ENCODE data around the gene HDAC1. TPM values are rescaled to one million over a fixed set of nuclear protein-coding genes. Genes with fewer than 3 reads are reported as not detected.
A peak's percentile ranks its signal among the peaks of the same experiment; 100 is the strongest.

HDAC1 gene
- total and polyA plus RNA-seq, 2 of the 13 experiments (the other 11 are each of a cell fraction or from before 2014, with no cell fraction given): 93.5 to 189 TPM

- TF ChIP-seq, protein P1, sequence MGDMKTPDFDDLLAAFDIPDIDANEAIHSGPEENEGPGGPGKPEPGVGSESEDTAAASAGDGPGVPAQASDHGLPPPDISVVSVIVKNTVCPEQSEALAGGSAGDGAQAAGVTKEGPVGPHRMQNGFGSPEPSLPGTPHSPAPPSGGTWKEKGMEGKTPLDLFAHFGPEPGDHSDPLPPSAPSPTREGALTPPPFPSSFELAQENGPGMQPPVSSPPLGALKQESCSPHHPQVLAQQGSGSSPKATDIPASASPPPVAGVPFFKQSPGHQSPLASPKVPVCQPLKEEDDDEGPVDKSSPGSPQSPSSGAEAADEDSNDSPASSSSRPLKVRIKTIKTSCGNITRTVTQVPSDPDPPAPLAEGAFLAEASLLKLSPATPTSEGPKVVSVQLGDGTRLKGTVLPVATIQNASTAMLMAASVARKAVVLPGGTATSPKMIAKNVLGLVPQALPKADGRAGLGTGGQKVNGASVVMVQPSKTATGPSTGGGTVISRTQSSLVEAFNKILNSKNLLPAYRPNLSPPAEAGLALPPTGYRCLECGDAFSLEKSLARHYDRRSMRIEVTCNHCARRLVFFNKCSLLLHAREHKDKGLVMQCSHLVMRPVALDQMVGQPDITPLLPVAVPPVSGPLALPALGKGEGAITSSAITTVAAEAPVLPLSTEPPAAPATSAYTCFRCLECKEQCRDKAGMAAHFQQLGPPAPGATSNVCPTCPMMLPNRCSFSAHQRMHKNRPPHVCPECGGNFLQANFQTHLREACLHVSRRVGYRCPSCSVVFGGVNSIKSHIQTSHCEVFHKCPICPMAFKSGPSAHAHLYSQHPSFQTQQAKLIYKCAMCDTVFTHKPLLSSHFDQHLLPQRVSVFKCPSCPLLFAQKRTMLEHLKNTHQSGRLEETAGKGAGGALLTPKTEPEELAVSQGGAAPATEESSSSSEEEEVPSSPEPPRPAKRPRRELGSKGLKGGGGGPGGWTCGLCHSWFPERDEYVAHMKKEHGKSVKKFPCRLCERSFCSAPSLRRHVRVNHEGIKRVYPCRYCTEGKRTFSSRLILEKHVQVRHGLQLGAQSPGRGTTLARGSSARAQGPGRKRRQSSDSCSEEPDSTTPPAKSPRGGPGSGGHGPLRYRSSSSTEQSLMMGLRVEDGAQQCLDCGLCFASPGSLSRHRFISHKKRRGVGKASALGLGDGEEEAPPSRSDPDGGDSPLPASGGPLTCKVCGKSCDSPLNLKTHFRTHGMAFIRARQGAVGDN (CRISPR knock-in tag; IDR thresholded peaks at IDR 0.05): peak; percentile 40; the same call in 1 of the 2 replicates
- TF ChIP-seq ZNF781 (CRISPR knock-in tag; IDR thresholded peaks at IDR 0.05; ENCODE audit: borderline replicate concordance, not compliant biosample characterization) (peak; percentile 59), CERS6 (CRISPR knock-in tag; IDR thresholded peaks at IDR 0.05) (no peak), ZXDC (CRISPR knock-in tag; IDR thresholded peaks at IDR 0.05) (no peak), ZNF326 (CRISPR knock-in tag; IDR thresholded peaks at IDR 0.05; ENCODE audit: borderline replicate concordance) (no peak), BHLHE40 (IDR thresholded peaks at IDR 0.05; ENCODE audit: low read length) (no peak), ZNF614 (CRISPR knock-in tag; IDR thresholded peaks at IDR 0.05; ENCODE audit: borderline replicate concordance) (peak; percentile 57; the same call in 1 of the 2 replicates), ZNF850 (CRISPR knock-in tag; conservative IDR thresholded peaks at IDR 0.05) (no peak), SKI (IDR thresholded peaks at IDR 0.05; ENCODE audit: partially characterized antibody) (no peak), SALL2 (CRISPR knock-in tag; IDR thresholded peaks at IDR 0.05) (no peak), TSC22D2 (CRISPR knock-in tag; IDR thresholded peaks at IDR 0.05; ENCODE audit: borderline replicate concordance) (no peak)
- TF ChIP-seq, protein P2, sequence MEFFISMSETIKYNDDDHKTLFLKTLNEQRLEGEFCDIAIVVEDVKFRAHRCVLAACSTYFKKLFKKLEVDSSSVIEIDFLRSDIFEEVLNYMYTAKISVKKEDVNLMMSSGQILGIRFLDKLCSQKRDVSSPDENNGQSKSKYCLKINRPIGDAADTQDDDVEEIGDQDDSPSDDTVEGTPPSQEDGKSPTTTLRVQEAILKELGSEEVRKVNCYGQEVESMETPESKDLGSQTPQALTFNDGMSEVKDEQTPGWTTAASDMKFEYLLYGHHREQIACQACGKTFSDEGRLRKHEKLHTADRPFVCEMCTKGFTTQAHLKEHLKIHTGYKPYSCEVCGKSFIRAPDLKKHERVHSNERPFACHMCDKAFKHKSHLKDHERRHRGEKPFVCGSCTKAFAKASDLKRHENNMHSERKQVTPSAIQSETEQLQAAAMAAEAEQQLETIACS (CRISPR knock-in tag; IDR thresholded peaks at IDR 0.05): no peak
- TF ChIP-seq, protein P3, sequence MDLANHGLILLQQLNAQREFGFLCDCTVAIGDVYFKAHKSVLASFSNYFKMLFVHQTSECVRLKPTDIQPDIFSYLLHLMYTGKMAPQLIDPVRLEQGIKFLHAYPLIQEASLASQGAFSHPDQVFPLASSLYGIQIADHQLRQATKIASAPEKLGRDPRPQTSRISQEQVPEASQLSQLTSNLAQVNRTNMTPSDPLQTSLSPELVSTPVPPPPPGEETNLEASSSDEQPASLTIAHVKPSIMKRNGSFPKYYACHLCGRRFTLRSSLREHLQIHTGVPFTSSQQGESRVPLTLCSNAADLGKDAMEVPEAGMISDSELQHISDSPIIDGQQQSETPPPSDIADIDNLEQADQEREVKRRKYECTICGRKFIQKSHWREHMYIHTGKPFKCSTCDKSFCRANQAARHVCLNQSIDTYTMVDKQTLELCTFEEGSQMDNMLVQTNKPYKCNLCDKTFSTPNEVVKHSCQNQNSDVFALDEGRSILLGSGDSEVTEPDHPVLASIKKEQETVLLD (CRISPR knock-in tag; IDR thresholded peaks at IDR 0.05; ENCODE audit: low read depth): no peak
- TF ChIP-seq, protein P4, sequence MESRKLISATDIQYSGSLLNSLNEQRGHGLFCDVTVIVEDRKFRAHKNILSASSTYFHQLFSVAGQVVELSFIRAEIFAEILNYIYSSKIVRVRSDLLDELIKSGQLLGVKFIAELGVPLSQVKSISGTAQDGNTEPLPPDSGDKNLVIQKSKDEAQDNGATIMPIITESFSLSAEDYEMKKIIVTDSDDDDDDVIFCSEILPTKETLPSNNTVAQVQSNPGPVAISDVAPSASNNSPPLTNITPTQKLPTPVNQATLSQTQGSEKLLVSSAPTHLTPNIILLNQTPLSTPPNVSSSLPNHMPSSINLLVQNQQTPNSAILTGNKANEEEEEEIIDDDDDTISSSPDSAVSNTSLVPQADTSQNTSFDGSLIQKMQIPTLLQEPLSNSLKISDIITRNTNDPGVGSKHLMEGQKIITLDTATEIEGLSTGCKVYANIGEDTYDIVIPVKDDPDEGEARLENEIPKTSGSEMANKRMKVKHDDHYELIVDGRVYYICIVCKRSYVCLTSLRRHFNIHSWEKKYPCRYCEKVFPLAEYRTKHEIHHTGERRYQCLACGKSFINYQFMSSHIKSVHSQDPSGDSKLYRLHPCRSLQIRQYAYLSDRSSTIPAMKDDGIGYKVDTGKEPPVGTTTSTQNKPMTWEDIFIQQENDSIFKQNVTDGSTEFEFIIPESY (CRISPR knock-in tag; IDR thresholded peaks at IDR 0.05): peak; percentile 52; the same call in 1 of the 2 replicates
Observed at GRCh38 chr1:32321712-32322291, 29.9 kb downstream of the HDAC1 start (continued).

All from HepG2 (cell line).